ENCODE results near the gene ALDOC.

- TF ChIP-seq POLR2A (IDR thresholded peaks at IDR 0.05) (no peak), CTCF (IDR thresholded peaks at IDR 0.05 in 4 of 5, conservative IDR thresholded peaks at IDR 0.05 in 1 of 5) (no peak)
These were observed 4.3 kb upstream of the ALDOC start for GRCh38 chr17:28580959-28581358.
